AG10803 (cell line): ENCODE data around the gene SLC36A1.

Experiments used
- DNase-seq: peaks from one replicate; pipeline ENCODE4 v3.0.0; 2010; ENCODE audit warnings: low read depth
- H3K4me3 ChIP-seq: 2 replicates; pipeline ENCODE4 v1.5.1; 2011; ENCODE audit warnings: mild to moderate bottlenecking, low read length, control low read depth
- CTCF ChIP-seq: conservative IDR thresholded peaks from 2 replicates; pipeline ENCODE4 v1.5.1; 2011; ENCODE audit warnings: mild to moderate bottlenecking, low read length, control low read depth, inconsistent platforms

The SLC36A1 gene

GRCh38 chr5:151447174-151448037 lies at the start of gene SLC36A1:
Gene SLC36A1, plus strand, starts transcription at chr5:151447603. Its CDS starts 11,190 bp downstream, at chr5:151458793.
- DNase-seq, result peak; percentile 83
- H3K4me3 ChIP-seq, result peak within 1 kb of the TSS; percentile 97
- TF ChIP-seq CTCF, result peak; percentile 93

GRCh38 chr5:151405334-151406160 lies 41.9 kb upstream of the SLC36A1 start:
- H3K4me3 ChIP-seq, result no peak overlapping the region
- no peak for TF ChIP-seq CTCF
- DNase-seq, result no peak

- no peak for DNase-seq
- H3K4me3 ChIP-seq, result no peak overlapping the region
- peak; percentile 46 for TF ChIP-seq CTCF
Observed at GRCh38 chr5:151406322-151406947, 41.0 kb upstream of the SLC36A1 start.

GRCh38 chr5:151408591-151409230 lies 38.7 kb upstream of the SLC36A1 start:
- TF ChIP-seq CTCF, result no peak
- DNase-seq, result no peak

GRCh38 chr5:151413800-151414199 lies 33.6 kb upstream of the SLC36A1 start:
- DNase-seq, result no peak
- no peak for TF ChIP-seq CTCF
- no peak overlapping the region for H3K4me3 ChIP-seq

More at GRCh38 chr5:151408591-151409230, 38.7 kb upstream of the SLC36A1 start:
- H3K4me3 ChIP-seq, result no peak overlapping the region

- TF ChIP-seq CTCF, result no peak
- no peak overlapping the region for H3K4me3 ChIP-seq
- DNase-seq, result no peak
Observed at GRCh38 chr5:151414536-151414935, 32.9 kb upstream of the SLC36A1 start.
